ENCODE data around the gene ZCCHC24. TPM values are rescaled to one million over a fixed set of nuclear protein-coding genes. Genes with fewer than 3 reads are reported as not detected.

ZCCHC24 gene
- total and polyA plus RNA-seq, 4 donors, result 7.8 to 23.9 (median 14.8) TPM

DNA sequence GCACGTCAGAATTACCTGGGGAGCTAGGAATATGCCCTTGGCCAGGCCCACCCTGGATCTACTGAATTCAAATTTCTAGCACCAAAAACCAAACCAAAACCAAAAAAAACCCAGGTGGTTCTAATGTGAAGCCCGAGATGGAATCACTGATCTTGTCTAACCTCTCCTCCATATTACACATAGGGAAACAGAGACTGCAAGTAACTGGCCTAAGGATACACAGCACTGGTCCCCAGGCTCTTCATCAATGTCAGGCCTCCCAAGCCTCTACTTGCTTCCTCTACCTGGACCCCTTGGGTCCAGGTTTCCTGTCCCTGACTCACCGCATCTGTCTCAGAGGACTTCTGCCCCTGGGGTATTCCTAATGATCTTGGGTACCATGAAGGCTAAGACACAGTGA is 30.7 kb downstream of the ZCCHC24 start:
- WGBS, result 93% methylated on average over 3 of the region's 3 CpGs

More for the DNA sequence above, 30.7 kb downstream of the ZCCHC24 start:
- Histone ChIP-seq H3K9me3 (ENCODE audit: control insufficient read depth in 4 of 4, low read length in 3 of 4) (no peaks in the 10 kb centered on the region), H3K4me1 (ENCODE audit: control insufficient read depth in 4 of 4, insufficient read depth in 4 of 4, low read length in 3 of 4) (peaks cover 5 to 59% (median 51%) of the 10 kb centered on the region in 4 donors), H3K36me3 (ENCODE audit: control insufficient read depth in 4 of 4, insufficient read depth in 3 of 4, low read depth in 1 of 4, low read length in 3 of 4) (peaks cover 0 to 23% (median 11%) of the 10 kb centered on the region in 4 donors), H3K27ac (ENCODE audit: low read depth in 1 of 2, low read length in 2 of 2) (no peak overlapping the region), H3K27me3 (ENCODE audit: control insufficient read depth in 4 of 4, insufficient read depth in 4 of 4, low read length in 3 of 4) (no peaks in the 10 kb centered on the region), H3K9ac (ENCODE audit: low read depth in 1 of 2, low read length in 2 of 2) (no peak overlapping the region), H3K4me3 (ENCODE audit: low read depth in 1 of 3, low read length in 3 of 3) (no peak overlapping the region)
- TF ChIP-seq EGR1 (IDR thresholded peaks at IDR 0.05; ENCODE audit: low read depth in 2 of 2) (no peak), NR2F2 (IDR thresholded peaks at IDR 0.05) (no peak), FOXA1 (IDR thresholded peaks at IDR 0.05) (no peak), ZBTB33 (IDR thresholded peaks at IDR 0.05) (no peak), HNF4G (IDR thresholded peaks at IDR 0.05) (no peak), SP1 (IDR thresholded peaks at IDR 0.05) (no peak), HNF4A (conservative IDR thresholded peaks at IDR 0.05) (no peak), FOXA2 (IDR thresholded peaks at IDR 0.05) (no peak), RAD21 (IDR thresholded peaks at IDR 0.05) (no peak), GABPA (IDR thresholded peaks at IDR 0.05 in 1 of 2, conservative IDR thresholded peaks at IDR 0.05 in 1 of 2) (no peak), RXRA (IDR thresholded peaks at IDR 0.05) (no peak), JUND (IDR thresholded peaks at IDR 0.05) (no peak), YY1 (IDR thresholded peaks at IDR 0.05) (no peak)
- TF ChIP-seq, protein P1, sequence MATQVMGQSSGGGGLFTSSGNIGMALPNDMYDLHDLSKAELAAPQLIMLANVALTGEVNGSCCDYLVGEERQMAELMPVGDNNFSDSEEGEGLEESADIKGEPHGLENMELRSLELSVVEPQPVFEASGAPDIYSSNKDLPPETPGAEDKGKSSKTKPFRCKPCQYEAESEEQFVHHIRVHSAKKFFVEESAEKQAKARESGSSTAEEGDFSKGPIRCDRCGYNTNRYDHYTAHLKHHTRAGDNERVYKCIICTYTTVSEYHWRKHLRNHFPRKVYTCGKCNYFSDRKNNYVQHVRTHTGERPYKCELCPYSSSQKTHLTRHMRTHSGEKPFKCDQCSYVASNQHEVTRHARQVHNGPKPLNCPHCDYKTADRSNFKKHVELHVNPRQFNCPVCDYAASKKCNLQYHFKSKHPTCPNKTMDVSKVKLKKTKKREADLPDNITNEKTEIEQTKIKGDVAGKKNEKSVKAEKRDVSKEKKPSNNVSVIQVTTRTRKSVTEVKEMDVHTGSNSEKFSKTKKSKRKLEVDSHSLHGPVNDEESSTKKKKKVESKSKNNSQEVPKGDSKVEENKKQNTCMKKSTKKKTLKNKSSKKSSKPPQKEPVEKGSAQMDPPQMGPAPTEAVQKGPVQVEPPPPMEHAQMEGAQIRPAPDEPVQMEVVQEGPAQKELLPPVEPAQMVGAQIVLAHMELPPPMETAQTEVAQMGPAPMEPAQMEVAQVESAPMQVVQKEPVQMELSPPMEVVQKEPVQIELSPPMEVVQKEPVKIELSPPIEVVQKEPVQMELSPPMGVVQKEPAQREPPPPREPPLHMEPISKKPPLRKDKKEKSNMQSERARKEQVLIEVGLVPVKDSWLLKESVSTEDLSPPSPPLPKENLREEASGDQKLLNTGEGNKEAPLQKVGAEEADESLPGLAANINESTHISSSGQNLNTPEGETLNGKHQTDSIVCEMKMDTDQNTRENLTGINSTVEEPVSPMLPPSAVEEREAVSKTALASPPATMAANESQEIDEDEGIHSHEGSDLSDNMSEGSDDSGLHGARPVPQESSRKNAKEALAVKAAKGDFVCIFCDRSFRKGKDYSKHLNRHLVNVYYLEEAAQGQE (IDR thresholded peaks at IDR 0.05), result no peak
- TF ChIP-seq, protein P2, sequence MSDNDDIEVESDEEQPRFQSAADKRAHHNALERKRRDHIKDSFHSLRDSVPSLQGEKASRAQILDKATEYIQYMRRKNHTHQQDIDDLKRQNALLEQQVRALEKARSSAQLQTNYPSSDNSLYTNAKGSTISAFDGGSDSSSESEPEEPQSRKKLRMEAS (IDR thresholded peaks at IDR 0.05), result no peak
- TF ChIP-seq, protein P3, sequence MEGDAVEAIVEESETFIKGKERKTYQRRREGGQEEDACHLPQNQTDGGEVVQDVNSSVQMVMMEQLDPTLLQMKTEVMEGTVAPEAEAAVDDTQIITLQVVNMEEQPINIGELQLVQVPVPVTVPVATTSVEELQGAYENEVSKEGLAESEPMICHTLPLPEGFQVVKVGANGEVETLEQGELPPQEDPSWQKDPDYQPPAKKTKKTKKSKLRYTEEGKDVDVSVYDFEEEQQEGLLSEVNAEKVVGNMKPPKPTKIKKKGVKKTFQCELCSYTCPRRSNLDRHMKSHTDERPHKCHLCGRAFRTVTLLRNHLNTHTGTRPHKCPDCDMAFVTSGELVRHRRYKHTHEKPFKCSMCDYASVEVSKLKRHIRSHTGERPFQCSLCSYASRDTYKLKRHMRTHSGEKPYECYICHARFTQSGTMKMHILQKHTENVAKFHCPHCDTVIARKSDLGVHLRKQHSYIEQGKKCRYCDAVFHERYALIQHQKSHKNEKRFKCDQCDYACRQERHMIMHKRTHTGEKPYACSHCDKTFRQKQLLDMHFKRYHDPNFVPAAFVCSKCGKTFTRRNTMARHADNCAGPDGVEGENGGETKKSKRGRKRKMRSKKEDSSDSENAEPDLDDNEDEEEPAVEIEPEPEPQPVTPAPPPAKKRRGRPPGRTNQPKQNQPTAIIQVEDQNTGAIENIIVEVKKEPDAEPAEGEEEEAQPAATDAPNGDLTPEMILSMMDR (IDR thresholded peaks at IDR 0.05; ENCODE audit: low read depth, low read length, missing input control), result no peak
- TF ChIP-seq, protein P4, sequence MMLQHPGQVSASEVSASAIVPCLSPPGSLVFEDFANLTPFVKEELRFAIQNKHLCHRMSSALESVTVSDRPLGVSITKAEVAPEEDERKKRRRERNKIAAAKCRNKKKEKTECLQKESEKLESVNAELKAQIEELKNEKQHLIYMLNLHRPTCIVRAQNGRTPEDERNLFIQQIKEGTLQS (IDR thresholded peaks at IDR 0.05), result no peak
- no peak for DNase-seq (ENCODE audit: low spot score)

Measured in liver (tissue), 9 donors.